Measurements from ENCODE around the gene SCGB2B2.
"Not testable (repeated sequence)": the region's sequence is repeated elsewhere in the genome, so short reads cannot be mapped to it uniquely, and the experiment has no call there.

The SCGB2B2 gene, protein sequence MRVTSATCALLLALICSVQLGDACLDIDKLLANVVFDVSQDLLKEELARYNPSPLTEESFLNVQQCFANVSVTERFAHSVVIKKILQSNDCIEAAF

DNA sequence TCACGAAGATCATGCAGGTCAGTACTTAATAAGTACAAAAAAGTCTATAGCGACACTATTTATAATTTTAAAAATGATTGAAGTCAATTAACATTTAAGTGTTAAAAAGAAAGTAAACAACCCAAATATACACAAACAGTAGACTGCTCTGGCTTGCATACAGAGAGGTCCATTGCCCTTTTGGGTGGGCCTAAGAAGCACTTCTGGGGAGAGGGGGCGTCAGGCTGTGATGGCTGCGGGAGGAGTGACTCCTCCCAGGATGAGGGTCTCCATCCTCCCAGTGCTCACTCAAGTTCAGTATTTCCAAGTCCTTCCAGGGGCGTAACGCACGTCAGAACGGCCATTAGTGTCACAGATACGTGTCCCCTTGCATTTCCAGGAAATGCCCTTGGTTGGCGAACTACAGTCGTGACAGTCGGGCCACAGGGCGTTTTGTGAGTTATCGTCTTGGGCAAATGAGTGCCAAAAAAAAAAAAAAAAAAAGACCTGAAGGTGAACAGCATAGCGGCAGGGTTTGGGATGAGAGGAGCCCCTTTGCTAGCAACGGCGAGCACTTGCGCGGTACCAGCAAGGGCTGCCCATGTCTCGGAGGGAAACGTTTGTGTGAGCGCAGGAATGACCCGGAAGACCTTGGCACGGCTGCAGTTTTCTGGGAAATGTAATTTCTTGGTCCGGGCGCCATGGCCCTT is at the start of gene SCGB2B2:
Gene SCGB2B2, minus strand, starts transcription at position 463 of the 689 bp plus-strand sequence. CDS start 82,596 bp downstream, outside the sequence.
- DNase-seq (ENCODE audit: low read depth), result no peak

DNA sequence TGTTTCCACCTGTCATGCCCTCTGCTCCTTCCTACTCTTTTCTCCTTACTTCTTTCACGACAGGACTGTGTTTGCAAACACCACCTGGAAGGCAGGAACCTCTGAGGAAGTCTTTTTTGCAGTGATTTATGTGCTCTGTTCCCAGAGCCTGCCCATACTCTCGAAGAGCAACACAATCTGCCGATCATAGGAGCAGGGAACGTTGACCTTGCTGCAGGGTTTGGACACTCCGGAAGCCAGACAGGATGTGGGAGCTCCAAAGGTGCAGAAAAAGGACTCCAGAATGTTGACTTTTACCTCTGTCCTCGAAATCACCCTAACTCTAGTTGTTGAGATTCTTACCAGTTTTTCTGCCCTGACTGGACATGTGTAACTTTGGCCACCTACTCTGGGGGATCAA is 48.4 kb upstream of the SCGB2B2 start:
- no peak for DNase-seq (ENCODE audit: low read depth)

GRCh38 chr19:34722353-34722752 is 45.4 kb upstream of the SCGB2B2 start:
- no peak for DNase-seq (ENCODE audit: low read depth)

GRCh38 chr19:34715357-34715756 is 38.4 kb upstream of the SCGB2B2 start:
- DNase-seq (ENCODE audit: low read depth), result no peak

- no peak for DNase-seq (ENCODE audit: low read depth)
Observed at GRCh38 chr19:34713262-34713637, 36.3 kb upstream of the SCGB2B2 start.

DNA sequence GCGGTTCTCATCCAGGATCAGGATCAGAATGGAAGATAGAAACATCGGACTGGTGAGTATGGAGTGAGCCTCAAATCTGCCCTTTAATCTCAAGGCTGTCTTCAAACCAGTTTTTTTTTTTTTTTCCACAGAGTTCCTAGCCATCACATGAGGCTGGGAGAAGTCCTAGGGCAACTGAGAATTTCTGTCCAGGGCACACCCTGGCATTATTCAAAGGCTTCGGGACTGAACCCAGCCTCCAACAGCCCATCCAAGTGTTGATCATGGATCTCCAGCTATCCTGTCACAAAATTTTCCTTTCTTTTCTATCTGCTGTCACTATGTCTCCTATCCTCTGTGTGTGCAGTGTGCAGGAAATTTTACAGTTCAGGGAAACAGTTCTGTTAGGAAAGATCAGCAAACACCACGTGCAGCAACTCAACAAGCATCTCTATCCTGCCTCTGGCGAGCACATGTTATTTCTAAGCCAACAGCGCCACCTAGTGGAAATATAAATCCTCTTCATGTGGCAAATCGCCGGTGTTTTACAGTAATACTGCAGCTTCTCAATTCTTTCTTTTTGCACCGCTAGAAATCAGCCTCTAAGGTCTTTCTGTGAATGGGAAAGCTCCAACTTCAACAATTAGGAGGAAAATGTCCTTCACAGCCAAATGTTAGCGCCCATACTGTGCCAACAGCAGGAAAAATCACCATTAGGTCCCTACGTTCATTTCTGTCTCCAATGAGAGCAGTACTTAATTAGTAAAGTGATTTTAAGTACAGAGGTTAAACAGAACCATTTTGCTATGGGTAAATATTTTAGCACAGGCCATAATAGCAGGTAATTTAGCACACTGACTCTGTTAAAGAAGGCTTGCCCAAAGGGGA is 35.7 kb upstream of the SCGB2B2 start:
- peak; percentile 9 for DNase-seq (ENCODE audit: low read depth)

DNA sequence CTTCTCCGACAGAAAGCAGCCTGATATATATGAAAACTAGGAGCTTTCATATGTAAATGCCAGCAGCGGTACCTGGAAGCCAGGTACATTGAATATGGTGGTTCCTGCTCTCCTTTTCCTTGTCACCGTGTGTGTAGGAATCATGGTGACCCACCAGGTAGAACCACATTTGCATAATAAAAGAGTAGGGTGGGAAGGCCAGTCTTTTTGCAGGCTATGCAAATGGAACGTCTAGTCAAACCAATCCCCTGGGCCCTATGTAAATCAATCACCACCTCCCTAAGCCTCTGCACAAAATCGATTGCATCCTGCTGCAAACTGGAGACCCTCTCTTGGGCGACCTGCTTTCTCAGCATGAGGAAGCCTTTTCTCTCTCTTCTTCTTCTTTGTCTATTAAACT is 34.9 kb upstream of the SCGB2B2 start:
- DNase-seq (ENCODE audit: low read depth), result no peak

DNA sequence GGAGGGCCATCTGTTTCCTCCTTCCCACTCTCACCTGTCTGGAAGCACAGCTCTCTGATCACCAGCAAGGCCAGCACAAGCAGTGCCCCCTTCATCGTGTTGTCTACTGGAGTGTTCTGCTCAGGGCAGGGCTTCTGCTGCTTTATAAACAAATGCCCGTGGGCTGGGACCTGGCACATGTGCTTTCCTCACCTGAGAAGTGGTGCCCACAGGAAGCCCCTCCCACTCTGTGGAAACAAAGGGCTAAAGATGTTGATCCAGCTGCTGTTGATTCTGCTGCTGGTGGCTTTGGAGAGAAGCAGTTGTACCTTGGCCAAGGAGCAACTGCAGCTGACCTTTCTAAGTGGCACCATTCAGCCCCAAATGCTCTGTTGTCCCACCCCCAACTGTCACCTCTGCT is 30.7 kb upstream of the SCGB2B2 start:
- no peak for DNase-seq (ENCODE audit: low read depth)

GRCh38 chr19:34692549-34692948 is 15.6 kb upstream of the SCGB2B2 start:
- DNase-seq (ENCODE audit: low read depth), result no peak

DNA sequence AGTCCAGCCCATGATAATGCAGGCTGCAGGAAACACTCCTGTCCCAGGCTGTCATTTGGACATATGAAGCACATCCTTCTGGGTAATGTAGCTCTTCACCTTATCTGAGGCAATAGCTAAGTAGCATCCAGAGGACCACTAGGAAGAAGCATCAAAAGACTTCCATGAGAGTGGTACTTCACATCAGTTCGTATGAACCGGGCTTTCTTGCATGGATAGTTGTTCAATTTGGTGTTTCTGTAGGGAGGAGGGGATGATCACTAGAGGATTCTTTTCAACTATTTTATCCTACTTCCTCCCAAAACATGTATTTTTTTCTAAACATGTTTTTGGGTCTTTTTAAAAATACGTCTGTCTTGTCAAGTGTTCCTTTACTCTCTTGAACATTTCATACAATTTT is 13.4 kb upstream of the SCGB2B2 start:
- DNase-seq (ENCODE audit: low read depth), result no peak

DNA sequence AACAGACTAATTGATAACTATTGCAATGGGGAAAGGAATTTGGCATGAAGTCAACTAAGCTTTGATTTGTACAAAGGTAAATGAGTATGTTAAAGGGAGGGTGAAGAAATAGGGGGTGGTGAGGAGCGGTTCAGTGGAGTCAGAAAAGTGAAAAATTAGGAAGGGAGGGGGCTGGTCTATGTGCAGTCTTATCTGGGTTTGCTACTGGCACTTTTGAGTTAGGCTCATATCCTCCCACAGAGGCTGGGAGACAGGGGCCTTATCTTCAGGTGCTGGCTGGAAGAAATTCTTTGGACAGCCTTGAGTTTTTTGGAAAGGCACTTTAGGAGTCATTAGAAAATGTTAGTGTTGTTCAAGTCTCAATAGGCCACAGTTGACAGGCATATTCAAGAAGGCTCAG is 11.6 kb upstream of the SCGB2B2 start:
- DNase-seq (ENCODE audit: low read depth), result no peak

GRCh38 chr19:34687348-34687747 is 10.4 kb upstream of the SCGB2B2 start:
- no peak for DNase-seq (ENCODE audit: low read depth)

DNA sequence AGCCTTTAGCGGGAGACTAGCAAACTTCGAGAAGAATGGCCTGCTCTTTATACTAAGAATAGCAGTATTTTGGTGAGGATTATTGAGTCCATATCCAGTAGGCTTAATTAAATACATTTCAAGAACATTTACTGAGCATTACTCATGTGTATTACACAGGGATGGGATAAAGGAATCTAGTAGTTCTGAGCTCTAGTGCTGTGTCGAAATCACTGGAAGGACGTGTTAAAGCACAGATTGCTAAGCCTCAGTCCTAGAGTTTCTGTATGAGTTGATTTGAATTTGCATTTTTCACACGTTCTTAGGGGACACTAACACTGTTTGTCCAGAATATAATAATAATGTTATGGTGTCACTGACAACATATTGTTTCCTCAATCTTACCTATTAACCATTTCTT is 9.5 kb upstream of the SCGB2B2 start:
- DNase-seq (ENCODE audit: low read depth), result no peak

GRCh38 chr19:34685266-34685665 is 8.3 kb upstream of the SCGB2B2 start:
- DNase-seq (ENCODE audit: low read depth), result not testable (repeated sequence)

DNA sequence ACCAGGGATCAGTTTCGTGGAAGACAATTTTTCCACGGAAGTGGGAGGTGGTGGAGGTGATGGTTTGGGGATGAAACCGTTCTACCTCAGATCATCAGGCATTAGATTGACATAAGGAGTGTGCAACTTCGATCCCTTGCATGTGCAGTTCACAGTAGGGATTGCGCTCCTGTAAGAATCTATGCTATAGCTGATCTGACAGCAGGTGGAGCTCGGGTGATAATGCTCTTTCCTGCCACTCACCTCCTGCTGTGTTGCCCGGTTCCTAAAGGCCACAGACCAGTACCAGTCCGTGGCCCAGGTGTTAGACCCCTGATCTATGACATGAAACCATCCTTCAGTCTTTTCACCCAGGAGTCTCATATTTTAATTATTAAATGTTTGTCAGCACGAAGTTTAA is 4.5 kb upstream of the SCGB2B2 start:
- no peak for DNase-seq (ENCODE audit: low read depth)

- DNase-seq (ENCODE audit: low read depth), result no peak
Observed at GRCh38 chr19:34678421-34678820, 1.5 kb upstream of the SCGB2B2 start.

GRCh38 chr19:34678085-34678412 is 1.1 kb upstream of the SCGB2B2 start:
- DNase-seq (ENCODE audit: low read depth), result no peak

- peak; percentile 93 for DNase-seq (ENCODE audit: low read depth)
Observed at GRCh38 chr19:34677386-34678084, 576 bp upstream of the SCGB2B2 start, which contains the start of gene ZNF302. TSS of gene ZNF302 (plus strand) at chr19:34677678. CDS start at chr19:34678805, 1,127 bp downstream.

- no peak for DNase-seq (ENCODE audit: low read depth)
Observed at GRCh38 chr19:34675919-34676318, 1.0 kb downstream of the SCGB2B2 start.

- DNase-seq (ENCODE audit: low read depth), result no peak
Observed at GRCh38 chr19:34675250-34675649, 1.7 kb downstream of the SCGB2B2 start.

GRCh38 chr19:34673590-34673989 is 3.4 kb downstream of the SCGB2B2 start:
- DNase-seq (ENCODE audit: low read depth), result no peak

DNA sequence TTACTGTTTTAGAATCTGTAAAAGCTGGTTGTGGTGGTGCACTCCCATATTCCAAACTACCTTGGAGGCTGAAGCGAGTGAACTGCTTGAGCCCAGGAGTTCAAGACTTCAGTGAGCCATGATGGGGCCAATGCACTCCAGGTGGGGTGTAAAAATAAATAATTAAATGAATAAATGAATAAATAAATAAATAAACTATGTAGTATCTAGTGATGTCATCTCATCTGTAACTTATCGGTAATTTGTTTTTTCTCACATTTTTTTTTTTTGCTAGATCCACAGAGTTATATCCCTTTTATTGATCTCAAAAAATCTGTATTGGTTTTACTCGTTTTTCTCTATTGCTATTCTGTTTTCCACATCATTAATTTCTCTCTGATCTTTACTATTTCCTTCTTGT is 5.0 kb downstream of the SCGB2B2 start:
- DNase-seq (ENCODE audit: low read depth), result no peak

GRCh38 chr19:34669305-34669704 is 7.7 kb downstream of the SCGB2B2 start:
- DNase-seq (ENCODE audit: low read depth), result no peak

All from stimulated activated CD8-positive, alpha-beta memory T cell treated with anti-CD3 and anti-CD28 coated beads, Interleukin-7, amount 100 ng/mL, for 24 hours (primary cell).